ENCODE measurements around the gene MAPK4.
"Not testable (repeated sequence)": the region's sequence is repeated elsewhere in the genome, so short reads cannot be mapped to it uniquely, and the experiment has no call there.

DNA sequence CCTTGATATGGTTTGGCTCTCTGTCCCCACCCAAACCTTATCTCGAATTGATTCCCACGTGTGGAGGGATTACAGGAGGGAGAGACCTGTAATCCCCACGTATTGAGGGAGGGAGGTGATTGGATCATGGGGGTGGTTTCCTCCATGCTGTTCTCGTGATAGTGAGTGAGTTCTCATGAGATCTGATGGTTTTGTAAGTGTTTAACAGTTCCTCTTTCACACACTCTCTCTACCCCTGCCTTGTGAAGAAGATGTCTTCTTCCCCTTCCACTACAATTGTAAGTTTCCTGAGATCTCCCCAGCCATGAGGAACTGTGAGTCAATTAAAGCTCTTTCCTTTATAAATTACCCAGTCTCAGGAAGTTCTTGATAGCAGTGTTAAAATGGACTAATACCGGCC is 42.6 kb upstream of the MAPK4 start:
- TF ChIP-seq, protein P1, sequence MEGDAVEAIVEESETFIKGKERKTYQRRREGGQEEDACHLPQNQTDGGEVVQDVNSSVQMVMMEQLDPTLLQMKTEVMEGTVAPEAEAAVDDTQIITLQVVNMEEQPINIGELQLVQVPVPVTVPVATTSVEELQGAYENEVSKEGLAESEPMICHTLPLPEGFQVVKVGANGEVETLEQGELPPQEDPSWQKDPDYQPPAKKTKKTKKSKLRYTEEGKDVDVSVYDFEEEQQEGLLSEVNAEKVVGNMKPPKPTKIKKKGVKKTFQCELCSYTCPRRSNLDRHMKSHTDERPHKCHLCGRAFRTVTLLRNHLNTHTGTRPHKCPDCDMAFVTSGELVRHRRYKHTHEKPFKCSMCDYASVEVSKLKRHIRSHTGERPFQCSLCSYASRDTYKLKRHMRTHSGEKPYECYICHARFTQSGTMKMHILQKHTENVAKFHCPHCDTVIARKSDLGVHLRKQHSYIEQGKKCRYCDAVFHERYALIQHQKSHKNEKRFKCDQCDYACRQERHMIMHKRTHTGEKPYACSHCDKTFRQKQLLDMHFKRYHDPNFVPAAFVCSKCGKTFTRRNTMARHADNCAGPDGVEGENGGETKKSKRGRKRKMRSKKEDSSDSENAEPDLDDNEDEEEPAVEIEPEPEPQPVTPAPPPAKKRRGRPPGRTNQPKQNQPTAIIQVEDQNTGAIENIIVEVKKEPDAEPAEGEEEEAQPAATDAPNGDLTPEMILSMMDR (IDR thresholded peaks at IDR 0.05), result not testable (repeated sequence)
- not testable (repeated sequence) for TF ChIP-seq POLR2A, POLR2AphosphoS5 (IDR thresholded peaks at IDR 0.05)

Data from prostate gland (tissue), 2 donors.